Right atrium auricular region (tissue), 2 donors: ENCODE results near the gene CALM3. TPM values are rescaled to one million over a fixed set of nuclear protein-coding genes. Genes with fewer than 3 reads are reported as not detected.

Experiments used
- DNase-seq: peaks from one replicate; pipeline ENCODE4 v3.0.0-alpha.2; 2019; ENCODE audit warnings: low spot score
- H3K27ac ChIP-seq, 2 donors: fragments of 200-600 bp; sonication (generic); 1 replicate in 1 of 2; 2 replicates in 1 of 2; pipeline ENCODE4 v1.5.1; 2016 to 2019
- H3K27me3 ChIP-seq, 2 donors: fragments of 200-600 bp; sonication (generic); one replicate each; pipeline versions ENCODE4 v1.5.1 to v1.6.0; 2017 to 2019
- H3K36me3 ChIP-seq: fragments of 200-600 bp; sonication (generic); one replicate; pipeline ENCODE4 v1.5.1; 2016
- H3K4me1 ChIP-seq, 2 donors: fragments of 200-600 bp; sonication (generic); one replicate each; pipeline versions ENCODE4 v1.5.1 to v1.6.0; 2017 to 2019
- H3K4me3 ChIP-seq, 2 donors: fragments of 200-600 bp; sonication (generic); 1 replicate in 1 of 2; 2 replicates in 1 of 2; pipeline ENCODE4 v1.5.1; 2017 to 2019; ENCODE audit warnings: mild to moderate bottlenecking in 1 of 2, moderate library complexity in 1 of 2
- H3K9me3 ChIP-seq, 2 donors: fragments of 200-600 bp; sonication (generic); one replicate each; pipeline ENCODE4 v1.5.1; 2019
- CTCF ChIP-seq, 2 donors: fragments of 200-600 bp; sonication (generic); IDR thresholded peaks; one replicate each; pipeline ENCODE4 v1.5.1; 2019; ENCODE audit warnings: antibody characterized with exemption in 2 of 2
- total RNA-seq, 2 donors: library from RNA; depleted of rRNA; stranded (reverse); fragments of >200 nt; gene quantifications; one replicate each; pipeline ENCODE4 v1.1.0, GENCODE V29; 2016

Gene CALM3
- total RNA-seq, 2 donors from 2014 or later: 210 to 296 TPM

GRCh38 chr19:46579361-46579879 is 21.7 kb upstream of the CALM3 start:
- no peak for DNase-seq
- Histone ChIP-seq H3K4me1 (no peaks in the 10 kb centered on the region), H3K27ac (no peak overlapping the region), H3K4me3 (no peak overlapping the region), H3K9me3 (no peaks in the 10 kb centered on the region), H3K36me3 (no peaks in the 10 kb centered on the region), H3K27me3 (no peaks in the 10 kb centered on the region)
- no peak for TF ChIP-seq CTCF (IDR thresholded peaks at IDR 0.05)

GRCh38 chr19:46580247-46580646 is 20.9 kb upstream of the CALM3 start:
- no peaks in the 10 kb centered on the region for H3K27me3 ChIP-seq
- TF ChIP-seq CTCF (IDR thresholded peaks at IDR 0.05): no peak
- no peaks in the 10 kb centered on the region for H3K9me3 ChIP-seq
- H3K36me3 ChIP-seq: no peaks in the 10 kb centered on the region
- no peak for DNase-seq
- H3K27ac ChIP-seq: no peak overlapping the region
- H3K4me1 ChIP-seq: no peaks in the 10 kb centered on the region
- H3K4me3 ChIP-seq: no peak overlapping the region

GRCh38 chr19:46585539-46585938 is 15.6 kb upstream of the CALM3 start:
- no peak for TF ChIP-seq CTCF (IDR thresholded peaks at IDR 0.05)
- Histone ChIP-seq H3K27ac (no peak overlapping the region), H3K9me3 (no peaks in the 10 kb centered on the region), H3K36me3 (no peaks in the 10 kb centered on the region), H3K4me1 (no peaks in the 10 kb centered on the region), H3K4me3 (no peak overlapping the region), H3K27me3 (no peaks in the 10 kb centered on the region)
- no peak for DNase-seq

- H3K9me3 ChIP-seq: no peaks in the 10 kb centered on the region
- H3K27me3 ChIP-seq: no peaks in the 10 kb centered on the region
- H3K4me1 ChIP-seq: no peaks in the 10 kb centered on the region
Measured at GRCh38 chr19:46586294-46586693, 14.8 kb upstream of the CALM3 start.

GRCh38 chr19:46587861-46588260 is 13.3 kb upstream of the CALM3 start:
- Histone ChIP-seq H3K36me3 (no peaks in the 10 kb centered on the region), H3K4me3 (no peak overlapping the region), H3K9me3 (no peaks in the 10 kb centered on the region), H3K4me1 (no peaks in the 10 kb centered on the region), H3K27me3 (no peaks in the 10 kb centered on the region), H3K27ac (no peak overlapping the region)
- no peak for TF ChIP-seq CTCF (IDR thresholded peaks at IDR 0.05)
- DNase-seq: no peak

More at GRCh38 chr19:46586294-46586693, 14.8 kb upstream of the CALM3 start:
- DNase-seq: no peak
- no peak for TF ChIP-seq CTCF (IDR thresholded peaks at IDR 0.05)
- Histone ChIP-seq H3K4me3 (no peak overlapping the region), H3K36me3 (no peaks in the 10 kb centered on the region), H3K27ac (no peak overlapping the region)

- DNase-seq: no peak
- H3K4me1 ChIP-seq: no peaks in the 10 kb centered on the region
- H3K36me3 ChIP-seq: no peaks in the 10 kb centered on the region
- H3K27ac ChIP-seq: no peak overlapping the region
- H3K9me3 ChIP-seq: no peaks in the 10 kb centered on the region
- no peaks in the 10 kb centered on the region for H3K27me3 ChIP-seq
- TF ChIP-seq CTCF (IDR thresholded peaks at IDR 0.05): no peak
- no peak overlapping the region for H3K4me3 ChIP-seq
Measured at GRCh38 chr19:46591254-46591653, 9.9 kb upstream of the CALM3 start.
